HepG2 (cell line): ENCODE measurements around the gene C16orf87. TPM values are rescaled to one million over a fixed set of nuclear protein-coding genes. Genes with fewer than 3 reads are reported as not detected.

Experiments used
- ARID2 ChIP-seq: sonication (generic); formaldehyde crosslinking; IDR thresholded peaks from 2 replicates; pipeline ENCODE4 v1.8.1; 2022; ENCODE audit warnings: mild to moderate bottlenecking, missing genetic modification reagents, borderline replicate concordance
- HOXA3 ChIP-seq: sonication (generic); formaldehyde crosslinking; IDR thresholded peaks from 2 replicates; pipeline ENCODE4 v1.5.0; 2020; ENCODE audit warnings: missing genetic modification reagents
- HOXA7 ChIP-seq: sonication (generic); formaldehyde crosslinking; IDR thresholded peaks from 2 replicates; pipeline ENCODE4 v1.8.1; 2022; ENCODE audit warnings: mild to moderate bottlenecking, missing genetic modification reagents, moderate library complexity
- HOXA9 ChIP-seq: sonication (generic); formaldehyde crosslinking; IDR thresholded peaks from 2 replicates; pipeline ENCODE4 v1.8.1; 2022; ENCODE audit warnings: missing genetic modification reagents, mild to moderate bottlenecking, moderate library complexity, borderline replicate concordance
- IKZF4 ChIP-seq: sonication (generic); formaldehyde crosslinking; IDR thresholded peaks from 2 replicates; pipeline ENCODE4 v1.5.1; 2020; ENCODE audit warnings: borderline replicate concordance, mild to moderate bottlenecking, low read depth, missing genetic modification reagents; ENCODE audit errors: not compliant biosample characterization
- ISX ChIP-seq: sonication (generic); formaldehyde crosslinking; conservative IDR thresholded peaks from 2 replicates; pipeline ENCODE4 v1.5.0; 2020; ENCODE audit warnings: missing genetic modification reagents
- JUNB ChIP-seq: sonication (generic); formaldehyde crosslinking; IDR thresholded peaks from 2 replicates; pipeline ENCODE4 v1.8.0; 2022; ENCODE audit warnings: missing genetic modification reagents, mild to moderate bottlenecking, borderline replicate concordance
- MED1 ChIP-seq: sonication (generic); formaldehyde crosslinking; IDR thresholded peaks from 2 replicates; pipeline ENCODE4 v1.4.0; 2020; ENCODE audit warnings: missing genetic modification reagents
- NR2F6 ChIP-seq, 2 experiments: IDR thresholded peaks; 2 replicates each; pipeline ENCODE4 v1.6.1; 2016; ENCODE audit warnings: antibody characterized with exemption in 1 of 2, mild to moderate bottlenecking in 1 of 2
- PPARG ChIP-seq: conservative IDR thresholded peaks from 2 replicates; pipeline ENCODE4 v1.6.1; 2016; ENCODE audit warnings: missing biosample characterization, missing genetic modification reagents
- PRMT3 ChIP-seq: sonication (generic); formaldehyde crosslinking; IDR thresholded peaks from 2 replicates; pipeline ENCODE4 v1.8.1; 2022; ENCODE audit warnings: low read depth, mild to moderate bottlenecking, moderate library complexity, missing genetic modification reagents, borderline replicate concordance
- SRSF4 ChIP-seq: fragments of 200-400 bp; formaldehyde crosslinking; IDR thresholded peaks from one replicate; pipeline ENCODE4 v1.6.1; 2018; ENCODE audit warnings: mild to moderate bottlenecking, low read depth, low read length, moderate library complexity; ENCODE audit not compliant: poor library complexity, severe bottlenecking
- ZMYM3 ChIP-seq: sonication (generic); formaldehyde crosslinking; IDR thresholded peaks from 2 replicates; pipeline ENCODE4 v1.5.1; 2020; ENCODE audit warnings: mild to moderate bottlenecking, missing genetic modification reagents
- ZNF263 ChIP-seq: sonication (generic); formaldehyde crosslinking; IDR thresholded peaks from 2 replicates; pipeline ENCODE4 v1.4.0; 2020; ENCODE audit warnings: missing genetic modification reagents
- ZNF629 ChIP-seq: sonication (generic); formaldehyde crosslinking; conservative IDR thresholded peaks from 2 replicates; pipeline ENCODE4 v1.5.0; 2020; ENCODE audit warnings: missing genetic modification reagents
- polyA plus RNA-seq, 8 experiments: library from polyadenylated mRNA; depleted of rRNA in 3 of 8; stranded (reverse) in 7 of 8; unstranded in 1 of 8; fragments of >200 nt; fragmentation: Illumina TruSeq in 4 of 8; extraction: Trizol in 4 of 8; gene quantifications; 2 replicates each; pipeline versions ENCODE4 v1.2.1 to v1.2.3, GENCODE V29; 2011 to 2016; ENCODE audit warnings: low read depth in 4 of 8, missing spikeins in 1 of 8, mixed read lengths in 1 of 8; ENCODE audit not compliant: insufficient read depth in 1 of 8
- total RNA-seq, 5 experiments: library from RNA; depleted of rRNA; stranded (reverse); fragments of >200 nt; fragmentation: Illumina TruSeq; extraction: Trizol; gene quantifications; 2 replicates each; pipeline ENCODE4 v1.2.3, GENCODE V29; 2016; ENCODE audit warnings: low read depth in 1 of 5
- TF ChIP-seq, protein P1 (sequence below): sonication (generic); formaldehyde crosslinking; IDR thresholded peaks from 2 replicates; pipeline ENCODE4 v1.5.0; 2020; ENCODE audit warnings: missing genetic modification reagents
- TF ChIP-seq, protein P2 (sequence below): sonication (generic); formaldehyde crosslinking; IDR thresholded peaks from 2 replicates; pipeline ENCODE4 v1.8.0; 2022; ENCODE audit warnings: mild to moderate bottlenecking, missing genetic modification reagents; ENCODE audit not compliant: insufficient replicate concordance
- TF ChIP-seq, protein P3 (sequence below): sonication (generic); formaldehyde crosslinking; IDR thresholded peaks from 2 replicates; pipeline ENCODE4 v1.5.0; 2020; ENCODE audit warnings: missing genetic modification reagents, mild to moderate bottlenecking, borderline replicate concordance
- TF ChIP-seq, protein P4 (sequence below): sonication (generic); formaldehyde crosslinking; IDR thresholded peaks from 2 replicates; pipeline ENCODE4 v1.4.0; 2020; ENCODE audit warnings: mild to moderate bottlenecking, missing genetic modification reagents

C16orf87 gene
- total and polyA plus RNA-seq, 2 of the 13 experiments (the other 11 are each of a cell fraction or from before 2014, with no cell fraction given): 8.6 to 19.5 TPM

DNA sequence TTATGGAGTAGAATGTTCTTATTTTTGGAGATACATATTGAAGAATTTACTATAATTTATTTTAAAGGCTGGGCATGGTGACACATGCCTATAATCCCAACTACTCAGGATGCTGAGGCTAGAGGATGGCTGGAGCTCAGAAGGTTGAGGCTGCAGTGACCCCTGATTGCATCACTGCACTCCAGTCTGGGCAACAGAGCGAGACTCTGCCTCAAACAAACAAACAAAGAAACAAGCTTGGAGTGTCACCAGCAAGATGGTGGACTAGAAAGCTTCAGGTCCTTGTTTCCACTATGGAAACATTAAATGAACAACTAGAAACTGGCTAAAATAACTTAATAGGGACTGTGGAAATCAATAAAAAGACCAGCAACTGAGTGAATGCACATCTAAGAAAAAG lies 35.3 kb upstream of the C16orf87 start (continued):
- TF ChIP-seq MED1 (CRISPR knock-in tag): peak; percentile 61
- TF ChIP-seq, protein P1, sequence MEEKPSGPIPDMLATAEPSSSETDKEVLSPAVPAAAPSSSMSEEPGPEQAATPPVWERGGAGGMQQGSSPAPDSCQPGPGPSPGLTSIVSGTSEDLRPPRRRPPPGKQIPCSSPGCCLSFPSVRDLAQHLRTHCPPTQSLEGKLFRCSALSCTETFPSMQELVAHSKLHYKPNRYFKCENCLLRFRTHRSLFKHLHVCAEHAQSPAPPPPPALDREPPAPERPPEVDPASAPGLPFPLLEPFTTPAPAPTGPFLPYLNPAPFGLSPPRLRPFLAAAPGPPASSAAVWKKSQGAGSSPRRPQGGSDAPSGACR (CRISPR knock-in tag): no peak
- TF ChIP-seq ZNF263: no peak
- TF ChIP-seq PRMT3 (CRISPR knock-in tag): no peak
- TF ChIP-seq SRSF4: no peak
- TF ChIP-seq IKZF4 (CRISPR knock-in tag): no peak
- TF ChIP-seq JUNB: no peak
- TF ChIP-seq ARID2 (CRISPR knock-in tag): no peak
- TF ChIP-seq NR2F6 (IDR thresholded peaks at IDR 0.05): peak; percentile 82
- peak; percentile 95 for TF ChIP-seq NR2F6 (CRISPR knock-in tag; IDR thresholded peaks at IDR 0.05)
- TF ChIP-seq, protein P2, sequence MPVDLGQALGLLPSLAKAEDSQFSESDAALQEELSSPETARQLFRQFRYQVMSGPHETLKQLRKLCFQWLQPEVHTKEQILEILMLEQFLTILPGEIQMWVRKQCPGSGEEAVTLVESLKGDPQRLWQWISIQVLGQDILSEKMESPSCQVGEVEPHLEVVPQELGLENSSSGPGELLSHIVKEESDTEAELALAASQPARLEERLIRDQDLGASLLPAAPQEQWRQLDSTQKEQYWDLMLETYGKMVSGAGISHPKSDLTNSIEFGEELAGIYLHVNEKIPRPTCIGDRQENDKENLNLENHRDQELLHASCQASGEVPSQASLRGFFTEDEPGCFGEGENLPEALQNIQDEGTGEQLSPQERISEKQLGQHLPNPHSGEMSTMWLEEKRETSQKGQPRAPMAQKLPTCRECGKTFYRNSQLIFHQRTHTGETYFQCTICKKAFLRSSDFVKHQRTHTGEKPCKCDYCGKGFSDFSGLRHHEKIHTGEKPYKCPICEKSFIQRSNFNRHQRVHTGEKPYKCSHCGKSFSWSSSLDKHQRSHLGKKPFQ (CRISPR knock-in tag): no peak
- TF ChIP-seq ZMYM3 (CRISPR knock-in tag): peak; percentile 70; the same call in 1 of the 2 replicates
- TF ChIP-seq, protein P3, sequence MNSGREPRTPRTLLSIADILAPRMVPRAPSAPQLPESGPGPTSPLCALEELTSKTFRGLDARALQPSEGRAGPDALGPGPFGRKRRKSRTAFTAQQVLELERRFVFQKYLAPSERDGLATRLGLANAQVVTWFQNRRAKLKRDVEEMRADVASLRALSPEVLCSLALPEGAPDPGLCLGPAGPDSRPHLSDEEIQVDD (CRISPR knock-in tag): no peak
- peak; percentile 76 for TF ChIP-seq HOXA3
- no peak for TF ChIP-seq HOXA7 (CRISPR knock-in tag)
- peak; percentile 56 for TF ChIP-seq PPARG (CRISPR knock-in tag)
- TF ChIP-seq, protein P4, sequence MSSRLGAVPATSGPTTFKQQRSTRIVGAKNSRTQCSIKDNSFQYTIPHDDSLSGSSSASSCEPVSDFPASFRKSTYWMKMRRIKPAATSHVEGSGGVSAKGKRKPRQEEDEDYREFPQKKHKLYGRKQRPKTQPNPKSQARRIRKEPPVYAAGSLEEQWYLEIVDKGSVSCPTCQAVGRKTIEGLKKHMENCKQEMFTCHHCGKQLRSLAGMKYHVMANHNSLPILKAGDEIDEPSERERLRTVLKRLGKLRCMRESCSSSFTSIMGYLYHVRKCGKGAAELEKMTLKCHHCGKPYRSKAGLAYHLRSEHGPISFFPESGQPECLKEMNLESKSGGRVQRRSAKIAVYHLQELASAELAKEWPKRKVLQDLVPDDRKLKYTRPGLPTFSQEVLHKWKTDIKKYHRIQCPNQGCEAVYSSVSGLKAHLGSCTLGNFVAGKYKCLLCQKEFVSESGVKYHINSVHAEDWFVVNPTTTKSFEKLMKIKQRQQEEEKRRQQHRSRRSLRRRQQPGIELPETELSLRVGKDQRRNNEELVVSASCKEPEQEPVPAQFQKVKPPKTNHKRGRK (CRISPR knock-in tag): no peak
- TF ChIP-seq ISX: no peak
- 0 out of 2 replicates have a peak, but pooled peaks have one; percentile 14 for TF ChIP-seq ZNF629
- no peak for TF ChIP-seq HOXA9 (CRISPR knock-in tag)
